HL-60 (cell line): ENCODE measurements around the gene GCLC.

Experiments
- GABPA ChIP-seq: IDR thresholded peaks from 2 replicates; pipeline ENCODE4 v1.6.1; 2012; ENCODE audit warnings: low read depth
- POLR2AphosphoS5 ChIP-seq: IDR thresholded peaks from 2 replicates; pipeline ENCODE4 v1.6.1; 2012; ENCODE audit warnings: low read depth
- TF ChIP-seq, protein P1 (sequence below): IDR thresholded peaks from one replicate; pipeline ENCODE4 v1.5.1; 2011; ENCODE audit warnings: low read length, control low read depth, inconsistent platforms; ENCODE audit not compliant: insufficient read depth
- TF ChIP-seq, protein P2 (sequence below): IDR thresholded peaks from 2 replicates; pipeline ENCODE4 v1.6.1; 2012; ENCODE audit warnings: low read depth; ENCODE audit not compliant: insufficient replicate concordance

DNA sequence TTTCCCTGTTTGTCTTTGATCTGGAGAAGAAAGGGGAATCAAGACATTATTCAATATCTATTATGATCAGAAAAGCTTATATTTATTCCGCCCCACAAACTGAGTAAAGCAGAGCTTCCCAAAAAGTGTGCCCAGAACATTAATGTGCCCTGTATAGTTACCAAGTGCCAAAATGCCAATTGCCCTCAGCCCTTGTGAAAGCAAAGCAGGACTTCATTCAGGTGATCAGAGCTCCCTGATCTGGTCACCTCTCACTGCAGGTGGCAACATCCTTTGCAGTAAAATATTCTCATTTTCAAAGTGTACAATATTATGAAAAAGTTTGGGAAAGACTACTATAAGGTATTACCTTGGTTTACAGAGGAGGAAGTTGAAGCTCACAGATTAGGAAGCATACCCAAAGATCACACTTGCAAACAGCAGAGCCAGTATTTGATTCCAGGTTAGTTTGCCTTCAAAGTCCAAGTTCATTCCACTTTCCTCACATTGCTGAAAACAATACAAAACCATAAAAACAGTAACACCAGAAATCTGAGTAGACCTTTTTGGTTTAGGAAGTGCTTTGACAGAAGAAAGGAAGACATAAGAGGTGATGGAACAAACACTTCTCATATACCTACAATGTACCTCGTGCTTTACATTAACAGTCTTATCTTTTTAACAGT is 19.6 kb upstream of the GCLC start:
- TF ChIP-seq, protein P1, sequence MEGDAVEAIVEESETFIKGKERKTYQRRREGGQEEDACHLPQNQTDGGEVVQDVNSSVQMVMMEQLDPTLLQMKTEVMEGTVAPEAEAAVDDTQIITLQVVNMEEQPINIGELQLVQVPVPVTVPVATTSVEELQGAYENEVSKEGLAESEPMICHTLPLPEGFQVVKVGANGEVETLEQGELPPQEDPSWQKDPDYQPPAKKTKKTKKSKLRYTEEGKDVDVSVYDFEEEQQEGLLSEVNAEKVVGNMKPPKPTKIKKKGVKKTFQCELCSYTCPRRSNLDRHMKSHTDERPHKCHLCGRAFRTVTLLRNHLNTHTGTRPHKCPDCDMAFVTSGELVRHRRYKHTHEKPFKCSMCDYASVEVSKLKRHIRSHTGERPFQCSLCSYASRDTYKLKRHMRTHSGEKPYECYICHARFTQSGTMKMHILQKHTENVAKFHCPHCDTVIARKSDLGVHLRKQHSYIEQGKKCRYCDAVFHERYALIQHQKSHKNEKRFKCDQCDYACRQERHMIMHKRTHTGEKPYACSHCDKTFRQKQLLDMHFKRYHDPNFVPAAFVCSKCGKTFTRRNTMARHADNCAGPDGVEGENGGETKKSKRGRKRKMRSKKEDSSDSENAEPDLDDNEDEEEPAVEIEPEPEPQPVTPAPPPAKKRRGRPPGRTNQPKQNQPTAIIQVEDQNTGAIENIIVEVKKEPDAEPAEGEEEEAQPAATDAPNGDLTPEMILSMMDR: no peak
- TF ChIP-seq GABPA: no peak
- TF ChIP-seq, protein P2, sequence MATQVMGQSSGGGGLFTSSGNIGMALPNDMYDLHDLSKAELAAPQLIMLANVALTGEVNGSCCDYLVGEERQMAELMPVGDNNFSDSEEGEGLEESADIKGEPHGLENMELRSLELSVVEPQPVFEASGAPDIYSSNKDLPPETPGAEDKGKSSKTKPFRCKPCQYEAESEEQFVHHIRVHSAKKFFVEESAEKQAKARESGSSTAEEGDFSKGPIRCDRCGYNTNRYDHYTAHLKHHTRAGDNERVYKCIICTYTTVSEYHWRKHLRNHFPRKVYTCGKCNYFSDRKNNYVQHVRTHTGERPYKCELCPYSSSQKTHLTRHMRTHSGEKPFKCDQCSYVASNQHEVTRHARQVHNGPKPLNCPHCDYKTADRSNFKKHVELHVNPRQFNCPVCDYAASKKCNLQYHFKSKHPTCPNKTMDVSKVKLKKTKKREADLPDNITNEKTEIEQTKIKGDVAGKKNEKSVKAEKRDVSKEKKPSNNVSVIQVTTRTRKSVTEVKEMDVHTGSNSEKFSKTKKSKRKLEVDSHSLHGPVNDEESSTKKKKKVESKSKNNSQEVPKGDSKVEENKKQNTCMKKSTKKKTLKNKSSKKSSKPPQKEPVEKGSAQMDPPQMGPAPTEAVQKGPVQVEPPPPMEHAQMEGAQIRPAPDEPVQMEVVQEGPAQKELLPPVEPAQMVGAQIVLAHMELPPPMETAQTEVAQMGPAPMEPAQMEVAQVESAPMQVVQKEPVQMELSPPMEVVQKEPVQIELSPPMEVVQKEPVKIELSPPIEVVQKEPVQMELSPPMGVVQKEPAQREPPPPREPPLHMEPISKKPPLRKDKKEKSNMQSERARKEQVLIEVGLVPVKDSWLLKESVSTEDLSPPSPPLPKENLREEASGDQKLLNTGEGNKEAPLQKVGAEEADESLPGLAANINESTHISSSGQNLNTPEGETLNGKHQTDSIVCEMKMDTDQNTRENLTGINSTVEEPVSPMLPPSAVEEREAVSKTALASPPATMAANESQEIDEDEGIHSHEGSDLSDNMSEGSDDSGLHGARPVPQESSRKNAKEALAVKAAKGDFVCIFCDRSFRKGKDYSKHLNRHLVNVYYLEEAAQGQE: no peak
- TF ChIP-seq POLR2AphosphoS5: no peak
